ENCODE results near the gene MACROD1.

MACROD1 gene

DNA sequence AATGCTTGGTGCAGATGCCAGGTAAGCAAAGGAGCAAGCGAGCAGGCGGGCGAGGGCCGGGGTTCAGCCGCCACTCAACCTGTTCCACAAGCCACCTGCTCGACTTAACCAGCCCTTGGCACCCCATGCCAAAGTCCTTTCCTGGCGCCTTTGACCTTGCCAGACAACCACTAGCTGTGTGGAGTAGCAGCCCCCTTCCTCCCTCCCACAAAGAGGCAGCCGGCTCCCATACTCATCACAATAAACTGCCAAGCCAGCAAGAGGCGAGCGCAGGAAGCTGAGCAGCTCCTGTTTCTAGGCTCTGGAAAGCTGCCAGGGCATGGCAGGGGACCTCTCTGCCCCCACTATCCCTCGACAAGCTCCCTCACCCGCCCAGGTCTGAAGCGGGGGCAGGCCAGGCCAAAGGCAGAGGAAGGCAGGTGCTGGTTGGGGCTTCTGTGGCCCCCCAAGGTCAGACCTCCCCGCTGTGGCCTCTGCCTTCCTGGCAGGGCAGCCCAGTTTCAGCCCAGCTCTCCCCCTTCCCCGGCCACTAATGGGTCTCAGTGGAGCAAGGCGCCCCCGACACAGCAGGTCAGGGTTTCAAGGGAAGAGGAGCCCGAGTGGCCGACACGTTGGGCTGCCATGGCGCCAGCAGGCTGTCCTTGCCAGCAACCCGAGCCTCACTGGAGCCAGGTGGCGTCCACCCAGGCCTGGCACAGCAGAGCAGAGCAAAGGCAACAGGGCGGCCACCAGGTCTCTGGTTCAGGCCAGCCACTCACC lies 15.3 kb downstream of the MACROD1 start:
- peak; percentile 37 for DNase-seq

DNA sequence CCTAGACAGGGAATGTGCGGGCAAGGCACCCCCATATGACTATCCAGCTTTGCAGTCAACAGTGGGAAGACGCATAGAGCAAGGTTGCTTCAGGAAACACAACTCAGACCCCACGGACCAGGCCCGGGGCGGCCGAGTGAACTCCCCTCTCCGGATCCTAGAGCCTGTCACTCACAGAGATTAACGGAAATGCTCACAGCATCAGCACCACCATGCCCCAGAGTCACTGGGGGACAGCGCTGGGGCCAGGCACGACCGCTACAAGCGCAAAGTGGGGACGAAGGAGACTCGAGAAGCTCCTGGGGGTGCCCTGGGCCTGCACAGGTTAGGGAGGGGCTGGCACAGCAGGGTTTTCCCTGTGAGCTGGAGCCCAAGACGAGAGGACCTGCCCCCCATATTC lies 15.9 kb downstream of the MACROD1 start:
- no peak for DNase-seq

DNA sequence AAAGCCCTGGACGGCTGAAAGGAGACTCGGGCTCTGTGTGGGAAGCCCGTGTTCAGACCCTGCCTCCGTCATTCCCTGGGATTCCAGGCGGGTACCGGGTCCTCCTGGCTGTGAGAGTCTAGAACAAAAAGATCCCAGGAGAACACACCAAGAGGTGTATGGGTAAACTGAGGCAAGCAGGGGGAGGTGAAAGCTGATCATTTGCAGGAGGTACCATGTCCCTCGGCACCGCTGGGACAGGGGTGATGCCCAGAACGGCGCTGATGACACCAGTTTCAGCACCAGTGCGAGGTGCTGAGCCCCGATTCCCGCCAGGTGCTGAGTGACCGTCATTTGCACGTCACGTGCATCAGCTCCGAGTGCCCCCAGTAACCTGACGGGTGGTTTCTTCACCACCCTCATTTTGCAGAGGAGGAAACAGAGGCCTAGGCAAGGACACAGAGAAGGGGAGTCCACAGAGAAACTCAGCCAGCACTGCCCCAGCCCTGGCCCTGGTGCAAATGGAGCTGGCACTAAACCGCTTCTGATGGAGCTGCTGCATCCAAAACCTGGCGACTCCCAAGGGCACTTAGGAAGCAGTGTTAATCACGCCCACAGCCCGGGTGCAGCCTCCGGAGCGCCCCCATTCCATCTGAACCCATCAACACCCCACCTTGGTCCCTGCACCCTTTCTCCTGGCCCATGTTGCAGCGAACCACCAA lies 16.8 kb downstream of the MACROD1 start:
- no peak for DNase-seq

DNA sequence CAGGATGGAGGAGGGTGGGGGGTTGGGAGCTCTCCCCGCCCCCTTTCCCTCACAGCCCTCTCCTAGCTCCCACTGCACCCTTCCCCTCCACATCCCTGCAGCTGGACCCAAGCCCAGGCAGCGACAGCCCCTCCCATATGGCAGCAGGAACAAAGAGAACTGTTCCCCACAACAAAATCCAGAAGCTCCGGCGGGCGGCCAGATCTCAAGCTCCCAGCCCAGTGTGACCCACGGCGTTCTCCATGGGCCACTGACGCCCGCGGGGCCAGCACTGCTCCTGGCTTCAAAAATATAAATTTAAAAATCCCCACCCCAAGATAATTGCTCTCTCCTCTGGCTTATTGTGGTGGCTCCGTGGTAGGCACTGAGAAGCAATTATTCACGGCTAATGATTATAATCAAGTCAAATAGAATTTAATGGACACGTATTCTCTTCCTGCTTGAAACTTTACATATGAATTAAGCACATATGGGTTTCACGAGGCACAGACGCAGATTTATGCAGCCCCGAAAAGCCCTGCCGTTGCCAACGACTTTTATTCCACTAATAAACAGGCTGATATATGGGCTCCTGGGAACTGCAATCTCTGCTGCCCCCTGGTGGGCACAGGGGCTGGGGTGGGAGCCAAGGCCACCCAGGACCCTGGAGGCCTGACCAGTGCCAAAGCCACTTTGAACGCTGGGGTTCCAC lies 17.5 kb downstream of the MACROD1 start:
- DNase-seq, result peak; percentile 92

DNA sequence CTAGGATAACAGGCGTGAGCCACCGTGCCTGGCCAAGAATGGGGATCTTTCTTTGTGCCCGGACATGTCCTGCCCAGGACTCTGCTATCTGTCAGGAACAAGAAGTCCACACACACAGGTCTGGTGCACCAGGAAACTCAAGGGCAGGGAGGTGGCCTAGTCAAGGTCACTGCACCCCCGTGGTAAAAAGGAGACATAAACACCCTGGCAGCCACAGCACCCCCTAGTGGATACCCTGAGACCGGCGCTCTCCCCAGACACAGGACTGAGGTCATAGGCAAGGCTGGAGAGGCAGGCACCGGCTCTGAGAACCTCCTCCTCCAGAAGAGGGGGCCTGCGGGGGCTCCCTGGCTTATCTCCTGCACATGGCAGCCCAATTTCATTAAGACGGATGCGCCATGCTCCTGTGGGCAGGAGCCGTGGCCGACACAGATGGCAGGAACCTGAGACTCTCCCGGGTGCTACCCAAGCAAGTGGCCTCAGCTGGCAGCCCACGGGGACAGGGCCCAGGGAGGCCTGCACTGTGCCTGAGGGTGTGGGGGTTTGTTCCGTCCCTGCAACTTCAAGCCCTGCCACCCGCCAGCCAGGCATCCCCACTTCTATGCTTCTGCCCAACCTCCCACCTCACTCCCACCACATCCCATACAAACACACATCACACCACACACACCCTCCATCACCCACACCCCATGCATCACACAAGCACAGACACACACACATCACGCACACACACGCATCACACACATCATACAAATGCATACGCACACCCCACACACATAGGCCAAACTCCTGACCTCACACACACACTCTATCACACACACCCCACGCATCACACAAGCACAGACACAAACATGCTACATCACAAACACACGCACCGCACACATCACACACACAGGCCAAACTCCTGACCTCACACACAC lies 19.6 kb downstream of the MACROD1 start:
- DNase-seq, result no peak

DNA sequence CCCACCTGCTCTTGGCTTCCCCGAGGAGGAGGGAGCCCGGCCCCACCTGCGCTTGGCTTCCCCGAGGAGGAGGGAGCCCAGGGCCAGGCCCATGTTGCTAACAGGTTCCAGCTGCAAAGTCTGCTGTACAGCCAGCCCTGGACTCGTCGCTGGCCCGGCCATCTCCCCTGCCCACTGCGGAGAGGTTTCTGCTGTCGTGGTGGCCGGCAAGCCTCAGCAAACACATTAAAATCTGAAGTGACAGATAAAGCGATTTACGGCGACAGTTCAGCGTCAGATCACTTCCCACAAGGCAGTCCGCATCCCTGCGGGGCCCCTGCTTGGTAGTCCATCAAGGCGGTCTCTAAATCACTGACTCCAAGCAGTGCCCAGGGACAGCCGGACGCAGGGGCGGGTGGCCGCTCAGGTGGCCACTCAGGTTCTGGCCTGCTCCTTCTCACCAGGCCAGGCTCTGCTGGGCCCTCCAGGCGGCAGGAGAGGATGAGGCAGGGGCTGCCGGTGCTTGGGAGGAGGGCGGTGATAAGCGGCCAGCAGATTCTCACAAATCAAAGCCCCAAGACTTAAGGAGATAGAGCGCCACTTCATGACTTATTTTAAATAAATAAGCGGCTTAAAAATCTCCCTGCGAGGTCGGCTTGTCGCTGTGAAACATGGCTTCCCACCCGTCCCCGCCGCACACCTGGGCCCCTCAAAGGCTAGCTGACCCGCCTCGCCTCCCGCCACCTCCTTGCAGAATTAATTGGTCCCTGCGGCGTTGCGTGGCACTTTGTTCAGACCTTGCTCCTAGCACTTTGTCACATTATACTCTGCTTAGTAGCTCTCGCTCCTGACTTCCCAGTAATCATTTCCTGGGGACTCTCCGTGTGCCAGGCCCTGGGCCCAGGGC lies 21.1 kb downstream of the MACROD1 start:
- no peak for DNase-seq

DNA sequence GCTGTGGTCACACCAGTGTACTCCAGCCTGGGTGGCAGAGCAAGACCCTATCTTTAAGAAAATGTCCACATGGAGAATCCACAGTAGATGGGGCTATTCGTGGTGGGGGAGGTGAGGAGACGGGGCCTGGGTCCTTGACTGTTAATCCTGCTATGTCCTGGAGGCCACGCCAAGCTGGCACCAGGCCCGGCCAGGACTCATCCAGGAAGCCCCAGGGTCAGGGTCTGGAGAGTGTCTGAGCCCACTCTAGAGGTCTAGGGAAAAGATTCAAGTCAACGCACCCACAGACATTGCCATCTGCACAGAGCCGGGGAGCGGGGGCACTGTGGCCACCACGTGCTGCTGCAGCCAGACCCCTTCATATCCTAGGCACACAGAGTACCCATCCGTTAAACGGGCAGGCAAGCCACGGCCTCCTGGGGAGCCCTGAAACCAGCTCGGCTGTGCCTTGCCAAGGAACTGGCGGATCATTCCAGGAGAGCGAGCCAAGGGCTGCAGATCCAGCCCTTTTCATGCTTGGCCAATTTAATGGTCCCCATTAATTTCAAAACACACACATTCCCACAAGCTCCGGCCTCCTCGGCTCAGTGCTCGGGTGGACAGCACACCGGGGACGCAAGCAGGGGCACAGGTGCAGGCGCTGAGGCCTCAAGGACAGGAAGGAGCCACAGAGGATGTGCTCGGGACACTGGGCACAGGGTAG lies 24.7 kb downstream of the MACROD1 start:
- no peak for DNase-seq

DNA sequence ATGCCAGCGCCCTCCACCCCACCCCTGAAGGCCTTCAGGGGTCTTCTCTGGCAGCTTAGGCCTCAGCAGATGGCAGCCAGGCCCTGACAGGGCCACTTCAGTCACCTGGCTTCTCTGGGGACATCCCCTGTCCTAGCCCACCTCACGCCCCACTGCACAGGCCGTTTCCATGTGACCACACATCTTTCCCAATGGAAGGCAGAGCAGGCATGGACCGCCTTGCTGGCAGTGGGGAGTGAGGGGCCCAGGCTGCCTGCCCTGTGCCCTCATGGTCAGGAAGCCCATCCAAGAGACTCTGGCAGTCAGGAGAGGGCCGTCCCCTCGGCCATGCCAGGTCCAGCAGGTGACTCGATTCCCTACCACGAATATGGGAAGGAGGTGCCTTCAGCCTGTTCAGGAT lies 25.8 kb downstream of the MACROD1 start:
- DNase-seq, result no peak

DNA sequence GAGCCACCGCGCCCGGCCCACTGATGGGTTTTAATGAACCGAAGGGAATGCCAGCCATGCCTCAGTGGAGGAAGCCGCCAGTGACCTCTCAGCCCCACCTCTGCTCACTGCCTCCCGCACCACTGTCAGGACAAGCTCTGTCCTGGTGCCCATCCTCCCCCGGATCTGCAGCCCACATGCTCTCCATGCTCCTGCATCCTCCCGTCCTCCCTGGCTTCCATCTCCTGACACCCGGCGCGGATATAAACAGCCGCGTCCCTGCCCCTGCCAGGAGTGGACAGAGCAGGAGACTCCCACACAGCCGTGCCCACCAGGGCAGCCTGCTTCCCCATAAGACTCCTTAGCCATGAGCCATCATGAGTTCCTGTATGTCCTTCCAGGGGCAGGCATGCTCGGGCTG lies 26.9 kb downstream of the MACROD1 start:
- no peak for DNase-seq

DNA sequence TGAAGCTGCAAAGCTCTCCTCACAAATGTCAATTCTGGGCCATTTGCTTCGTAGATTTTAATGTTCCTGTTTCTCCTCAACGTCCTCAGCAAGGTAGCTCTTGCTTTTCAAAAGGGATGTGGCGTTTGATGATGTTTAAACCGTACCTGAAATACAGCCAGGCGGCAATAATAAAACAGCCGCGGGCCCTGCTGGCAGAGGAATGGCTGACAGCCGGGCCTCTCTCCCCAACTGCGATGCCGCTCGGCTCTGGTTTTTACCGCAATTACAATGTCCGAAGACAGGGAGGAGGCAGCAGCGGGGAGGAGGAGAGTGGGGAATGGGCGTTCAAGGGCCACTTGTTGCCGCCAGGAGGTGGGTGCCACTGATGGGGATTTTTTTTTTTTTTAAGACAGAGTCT lies 27.5 kb downstream of the MACROD1 start:
- no peak for DNase-seq

DNA sequence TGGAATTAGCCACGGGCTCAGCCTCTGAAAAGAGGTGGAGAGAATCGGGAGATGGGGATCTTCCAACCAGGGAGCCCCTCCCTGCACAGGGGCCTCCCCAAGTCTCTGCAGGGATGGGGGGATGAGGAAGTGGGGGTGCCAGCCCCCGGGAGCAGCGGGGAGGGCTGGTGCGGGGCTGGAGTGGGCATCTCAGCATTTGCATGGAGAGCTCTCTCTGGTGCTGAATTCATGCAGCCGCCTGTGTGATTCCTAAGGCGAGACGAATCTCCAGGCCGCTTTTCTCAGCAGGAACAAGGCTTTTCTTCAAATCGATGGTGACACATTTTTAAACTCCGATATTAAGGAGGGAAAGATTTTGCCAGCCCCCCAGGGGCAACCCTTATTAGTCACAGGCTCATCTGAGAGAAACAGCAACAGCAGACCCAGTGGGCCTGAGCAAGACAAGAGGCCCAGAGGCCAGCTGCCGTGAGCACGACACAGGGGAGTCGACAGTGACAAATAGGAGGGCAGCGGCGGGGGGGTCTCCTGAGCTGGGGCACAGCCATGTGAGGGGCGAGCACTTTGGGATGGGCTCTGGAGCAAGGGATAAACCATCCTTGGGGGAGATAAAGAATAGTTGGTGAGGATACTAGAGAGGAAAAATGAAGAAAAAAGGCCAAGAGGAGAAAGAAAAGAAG lies 29.0 kb downstream of the MACROD1 start:
- no peak for DNase-seq

DNA sequence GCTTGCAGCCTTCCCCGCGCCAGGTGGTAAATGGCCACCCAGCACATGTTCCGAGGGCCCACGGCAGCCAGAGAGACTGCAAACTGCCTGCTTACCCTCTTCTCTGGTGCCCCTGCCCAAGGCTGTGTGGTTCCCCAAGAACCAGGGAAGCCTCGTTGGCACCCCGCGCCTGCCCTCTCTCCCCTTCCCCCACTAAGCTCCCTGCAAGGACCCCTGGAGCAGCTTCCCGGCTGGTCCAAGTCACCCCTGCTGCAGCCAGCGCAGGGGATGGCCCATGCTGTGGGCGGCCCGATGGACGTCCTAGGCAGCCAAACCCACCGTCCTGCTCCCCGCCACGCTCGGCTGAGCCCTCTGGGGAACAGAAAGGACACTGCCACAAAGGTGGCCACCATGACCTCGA lies 30.2 kb downstream of the MACROD1 start:
- no peak for DNase-seq

DNA sequence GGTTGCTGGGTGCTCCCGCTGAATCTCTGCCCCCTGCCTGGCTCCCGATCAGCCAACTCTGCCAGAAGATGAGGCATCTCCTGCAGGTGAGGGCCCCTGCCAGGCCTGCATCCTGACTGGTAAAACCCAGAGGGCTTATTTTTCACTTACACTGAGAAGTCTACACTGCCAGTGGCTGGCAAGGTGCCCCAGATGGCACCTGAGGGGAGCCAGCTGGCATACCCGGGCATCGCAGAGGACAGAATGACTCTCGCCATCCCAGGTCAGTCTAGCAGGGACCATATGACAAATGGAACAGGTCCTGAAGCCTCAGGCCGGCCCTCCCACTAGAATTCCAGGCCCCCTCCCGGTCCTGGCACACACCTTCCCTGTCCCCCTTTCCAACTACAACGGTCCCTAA lies 30.9 kb downstream of the MACROD1 start:
- no peak for DNase-seq

DNA sequence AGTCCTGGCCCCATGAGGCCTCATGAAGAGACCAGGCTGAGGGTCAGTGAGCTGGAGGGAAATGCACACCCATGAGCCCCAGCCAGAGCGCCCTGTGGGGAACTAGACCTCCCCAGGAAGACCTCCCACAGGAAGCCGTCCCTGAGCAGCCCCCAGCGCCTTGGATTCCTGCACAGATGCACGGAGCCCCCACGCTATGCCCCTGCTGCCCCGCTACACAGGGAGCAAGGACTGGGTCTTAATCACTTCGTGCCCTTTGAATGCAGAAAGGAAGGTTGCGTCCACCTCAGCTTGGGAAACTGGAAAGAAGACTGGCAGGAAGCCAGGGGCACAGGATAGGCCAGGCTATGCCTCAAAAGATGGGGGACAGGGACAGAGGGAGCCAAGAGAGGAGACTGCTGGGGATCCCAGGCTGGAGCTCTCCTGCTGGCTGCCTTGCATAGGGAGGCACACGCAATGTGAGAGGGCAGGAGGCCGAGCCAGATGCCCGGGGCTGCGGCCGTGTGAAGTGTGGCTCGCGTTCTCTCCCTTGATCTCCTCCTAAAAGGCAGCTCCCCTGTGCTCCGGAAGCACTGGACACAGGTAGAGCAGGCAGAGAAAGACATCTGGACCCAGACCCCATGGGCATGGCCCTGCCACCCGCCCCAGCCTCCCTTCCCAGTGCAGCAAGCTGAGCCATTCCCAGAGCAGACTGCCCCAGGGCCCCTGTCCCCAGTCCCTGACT lies 32.8 kb downstream of the MACROD1 start:
- no peak for DNase-seq

DNA sequence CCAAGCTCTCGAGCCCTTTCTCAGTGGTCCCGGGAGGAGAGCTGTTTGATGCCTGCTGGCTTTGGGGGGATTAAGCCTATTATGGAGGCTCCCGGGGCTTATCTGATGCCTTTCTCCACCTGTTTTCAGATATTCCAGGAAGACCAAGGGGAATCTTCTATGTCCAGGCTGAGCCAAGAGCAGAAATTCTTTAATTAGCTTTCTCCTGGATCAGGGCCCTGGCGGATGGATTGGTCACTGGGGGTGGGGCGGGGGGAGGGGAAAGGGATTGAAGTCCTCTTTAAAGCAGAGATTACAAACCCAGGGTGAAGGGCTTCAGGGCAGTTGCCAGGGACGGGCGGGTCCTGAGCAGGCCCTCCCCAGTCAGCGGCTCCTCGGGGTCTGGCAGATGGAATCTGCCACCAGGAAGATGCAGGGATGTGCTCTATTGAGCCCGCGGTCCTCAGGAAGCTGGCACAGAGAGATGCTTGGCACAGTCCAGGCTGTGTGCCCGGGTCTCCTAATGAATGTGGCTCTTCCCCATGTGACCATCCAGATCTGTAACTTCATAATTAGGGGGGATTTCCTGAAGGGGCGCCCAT lies 33.6 kb downstream of the MACROD1 start:
- no peak for DNase-seq

DNA sequence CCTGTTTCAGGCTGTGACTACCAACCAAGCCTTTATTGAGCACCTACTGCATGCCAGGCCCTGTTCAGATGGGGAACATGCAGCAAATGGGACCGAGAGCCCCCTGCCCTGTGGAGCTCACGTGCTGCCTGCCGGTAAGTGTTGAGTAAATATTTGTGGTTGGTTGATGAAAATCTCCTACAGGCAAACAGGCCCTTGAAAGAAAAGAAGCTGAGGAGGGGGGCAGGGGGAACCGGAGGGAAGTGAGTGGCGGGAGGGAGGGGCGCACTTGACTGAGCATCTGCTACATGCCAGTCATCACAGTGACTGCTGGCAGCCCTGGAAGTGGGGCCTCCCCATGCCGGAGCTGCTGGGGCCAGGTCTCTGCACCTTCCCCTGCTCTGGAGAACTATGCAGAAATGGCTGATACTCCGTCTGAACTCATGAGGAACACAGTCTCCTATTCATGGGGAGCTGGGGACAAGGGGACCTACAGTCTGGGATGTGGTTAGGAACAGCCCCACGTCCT lies 34.2 kb downstream of the MACROD1 start:
- peak; percentile 66 for DNase-seq

DNA sequence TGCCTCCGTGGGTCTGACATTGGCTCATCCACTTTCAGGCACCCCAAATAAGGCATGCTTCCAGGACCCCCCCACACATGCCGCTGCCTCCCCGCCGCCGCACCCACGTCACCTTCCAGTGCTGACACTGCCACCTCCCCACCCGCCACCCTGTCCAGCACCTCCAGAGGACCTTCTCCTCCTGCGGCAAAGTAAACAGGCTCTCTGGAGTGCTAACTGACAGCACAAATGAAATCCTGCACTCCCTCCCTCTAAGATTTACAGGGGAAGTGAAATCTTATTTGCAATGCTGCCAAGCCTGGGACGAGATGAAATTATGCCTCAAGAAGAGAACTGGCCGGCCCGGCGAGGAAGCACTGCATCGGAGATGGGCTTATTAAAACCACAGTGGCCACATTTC lies 35.3 kb downstream of the MACROD1 start:
- no peak for DNase-seq

DNA sequence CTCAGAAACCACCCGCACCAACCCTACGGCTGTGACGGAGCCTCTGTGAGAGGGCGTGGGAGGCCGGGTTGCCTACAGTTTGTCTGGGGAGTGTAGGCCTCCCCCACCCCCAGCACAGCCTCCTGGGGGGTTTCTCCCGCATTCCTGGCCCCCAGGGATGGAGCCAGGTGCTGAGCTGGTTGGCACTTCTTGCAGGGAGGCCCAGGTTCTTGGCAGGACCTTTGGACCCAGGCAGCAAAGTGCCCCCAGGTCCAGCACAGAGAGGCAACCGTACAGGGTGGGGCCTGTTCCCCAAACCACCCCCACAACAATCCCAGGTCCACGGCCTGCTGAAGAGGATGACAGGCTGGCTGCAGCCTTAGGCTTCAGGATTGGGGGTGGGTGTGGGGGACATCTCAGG lies 36.5 kb downstream of the MACROD1 start:
- no peak for DNase-seq

DNA sequence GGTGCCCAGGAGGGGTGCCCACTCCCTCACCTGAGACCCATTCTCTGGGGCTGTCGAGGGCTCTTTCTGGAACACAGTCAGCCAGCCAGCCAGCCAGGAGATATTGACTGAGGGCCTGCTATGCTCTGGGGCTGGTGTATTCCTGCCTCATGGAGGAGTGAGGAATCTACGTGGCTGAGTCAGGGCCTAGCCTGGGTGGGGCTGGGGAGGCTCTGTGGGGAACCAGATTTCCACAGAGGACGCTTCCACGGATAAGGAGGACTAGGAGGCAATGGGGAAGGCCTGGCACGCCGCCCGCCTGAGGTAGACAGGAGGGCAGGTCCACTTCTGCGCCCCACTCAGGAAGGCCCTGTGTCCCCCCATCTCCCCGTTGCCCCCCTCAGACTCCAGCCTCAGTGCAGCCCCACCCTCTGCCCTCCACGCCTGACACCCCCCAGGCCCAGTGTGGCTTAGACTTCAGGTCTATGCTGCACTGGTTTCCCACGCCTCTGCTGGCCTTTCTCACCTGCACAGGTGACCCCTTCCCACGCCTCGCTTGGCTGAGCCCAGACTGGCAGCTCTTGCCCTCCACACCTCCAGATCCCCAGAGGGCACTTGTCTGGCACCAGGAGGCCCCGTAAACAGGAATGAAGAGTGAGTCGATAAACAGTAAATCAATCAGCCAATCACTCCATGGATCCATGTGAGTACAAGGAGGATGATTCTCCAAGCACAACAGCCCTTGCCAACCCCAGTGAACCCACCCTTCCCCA lies 37.5 kb downstream of the MACROD1 start:
- DNase-seq, result no peak

All from NCI-H1417 treated with DMSO at 0.1 percent for 48 hours (cell line).